Neural cell (in vitro differentiated cells): Measurements from ENCODE around the gene ERLIN1. TPM values are rescaled to one million over a fixed set of nuclear protein-coding genes. Genes with fewer than 3 reads are reported as not detected.

Experiments
- H2AFZ ChIP-seq: fragments of 200-600, 300-800 bp; sonication (generic), shearing (Covaris generic); 2 replicates; pipeline ENCODE4 v1.6.0; 2014; ENCODE audit warnings: low read depth, mild to moderate bottlenecking, antibody characterized with exemption, low read length, moderate library complexity
- H3F3A ChIP-seq: fragments of 200-600 bp; shearing (Covaris generic); 2 replicates; pipeline ENCODE4 v1.6.1; 2016; ENCODE audit warnings: mild to moderate bottlenecking, moderate library complexity, mixed read lengths, antibody characterized with exemption, low read length; ENCODE audit not compliant: insufficient read depth, poor library complexity, severe bottlenecking
- H3K27ac ChIP-seq: fragments of 200-600, 300-800 bp; sonication (generic), shearing (Covaris generic); 2 replicates; pipeline ENCODE4 v1.5.1; 2014; ENCODE audit warnings: mild to moderate bottlenecking, low read length, moderate library complexity
- H3K27me3 ChIP-seq: fragments of 300-800, 200-600 bp; sonication (generic), shearing (Covaris generic); 2 replicates; pipeline ENCODE4 v1.6.0; 2014; ENCODE audit warnings: mild to moderate bottlenecking, low read depth, low read length, moderate library complexity; ENCODE audit not compliant: insufficient read depth
- H3K36me3 ChIP-seq: fragments of 300-800, 200-600 bp; sonication (generic), shearing (Covaris generic); 2 replicates; pipeline ENCODE4 v1.5.1; 2014; ENCODE audit warnings: mild to moderate bottlenecking, antibody characterized with exemption, low read length, moderate library complexity; ENCODE audit not compliant: insufficient read depth
- H3K4me2 ChIP-seq: fragments of 300-800, 200-600 bp; sonication (generic), shearing (Covaris generic); 2 replicates; pipeline ENCODE4 v1.6.0; 2014; ENCODE audit warnings: mild to moderate bottlenecking, low read length
- H3K4me3 ChIP-seq: fragments of 300-800, 200-600 bp; sonication (generic), shearing (Covaris generic); 2 replicates; pipeline ENCODE4 v1.5.1; 2014; ENCODE audit warnings: mild to moderate bottlenecking, low read length, moderate library complexity
- H3K79me2 ChIP-seq: fragments of 200-600 bp; shearing (Covaris generic); replicated peaks from 2 replicates; pipeline ENCODE4 v1.6.0; 2014; ENCODE audit warnings: mild to moderate bottlenecking, low read length, moderate library complexity; ENCODE audit not compliant: insufficient read depth
- H3K9ac ChIP-seq: fragments of 300-800, 200-600 bp; sonication (generic), shearing (Covaris generic); 2 replicates; pipeline ENCODE4 v1.6.1; 2016; ENCODE audit warnings: mild to moderate bottlenecking, low read length, mixed read lengths
- H3K9me2 ChIP-seq: fragments of 200-600 bp; shearing (Covaris generic); 2 replicates; pipeline ENCODE4 v1.6.1; 2016; ENCODE audit warnings: mild to moderate bottlenecking, low read length, mixed read lengths; ENCODE audit not compliant: insufficient read depth
- H3K9me3 ChIP-seq: fragments of 200-600, 300-800 bp; sonication (generic), shearing (Covaris generic); 2 replicates; pipeline ENCODE4 v1.6.1; 2016; ENCODE audit warnings: mild to moderate bottlenecking, mixed run types, low read length, moderate library complexity, mixed read lengths
- H4K20me1 ChIP-seq: fragments of 200-600 bp; shearing (Covaris generic); 2 replicates; pipeline ENCODE4 v1.6.1; 2016; ENCODE audit warnings: mild to moderate bottlenecking, mixed run types; ENCODE audit not compliant: insufficient read depth
- EP300 ChIP-seq: fragments of 450-650 bp; conservative IDR thresholded peaks from 2 replicates; pipeline ENCODE4 v1.6.1; 2014; ENCODE audit warnings: antibody characterized with exemption, mild to moderate bottlenecking, moderate library complexity; ENCODE audit not compliant: poor library complexity, severe bottlenecking
- EZH2 ChIP-seq: fragments of 200-600, 300-800 bp; shearing (Covaris generic), sonication (generic); IDR thresholded peaks from 2 replicates; pipeline ENCODE4 v1.6.1; 2014; ENCODE audit warnings: antibody characterized with exemption, low read length, borderline replicate concordance, mild to moderate bottlenecking; ENCODE audit not compliant: insufficient read depth, poor library complexity, severe bottlenecking
- MXI1 ChIP-seq: fragments of 450-650 bp; conservative IDR thresholded peaks from 2 replicates; pipeline ENCODE4 v1.6.1; 2014; ENCODE audit warnings: antibody characterized with exemption, mild to moderate bottlenecking; ENCODE audit not compliant: poor library complexity, severe bottlenecking
- POLR2AphosphoS5 ChIP-seq: IDR thresholded peaks from 2 replicates; pipeline ENCODE4 v1.6.1; 2012
- RAD21 ChIP-seq: fragments of 450-650 bp; conservative IDR thresholded peaks from 2 replicates; pipeline ENCODE4 v1.6.1; 2014; ENCODE audit warnings: antibody characterized with exemption, mild to moderate bottlenecking, moderate library complexity
- SMC3 ChIP-seq: fragments of 450-650 bp; conservative IDR thresholded peaks from 2 replicates; pipeline ENCODE4 v1.6.1; 2014; ENCODE audit warnings: antibody characterized with exemption, mild to moderate bottlenecking, moderate library complexity; ENCODE audit not compliant: poor library complexity
- TAF1 ChIP-seq: IDR thresholded peaks from 2 replicates; pipeline ENCODE4 v1.6.1; 2012; ENCODE audit warnings: low read depth
- polyA plus RNA-seq: library from polyadenylated mRNA; depleted of rRNA; stranded (reverse); fragments of >200 nt; gene quantifications from 2 replicates; pipeline ENCODE4 v1.2.3, GENCODE V29; 2014
- TF ChIP-seq, protein P1 (sequence below): IDR thresholded peaks from 2 replicates; pipeline ENCODE4 v1.6.1; 2012; ENCODE audit warnings: borderline replicate concordance
- TF ChIP-seq, protein P2 (sequence below): fragments of 450-650 bp; IDR thresholded peaks from 2 replicates; pipeline ENCODE4 v1.5.1; 2014; ENCODE audit warnings: antibody characterized with exemption, mild to moderate bottlenecking, moderate library complexity; ENCODE audit not compliant: poor library complexity, severe bottlenecking

The ERLIN1 gene
- polyA plus RNA-seq, 1 donor from 2014 or later = 6.5 TPM

DNA sequence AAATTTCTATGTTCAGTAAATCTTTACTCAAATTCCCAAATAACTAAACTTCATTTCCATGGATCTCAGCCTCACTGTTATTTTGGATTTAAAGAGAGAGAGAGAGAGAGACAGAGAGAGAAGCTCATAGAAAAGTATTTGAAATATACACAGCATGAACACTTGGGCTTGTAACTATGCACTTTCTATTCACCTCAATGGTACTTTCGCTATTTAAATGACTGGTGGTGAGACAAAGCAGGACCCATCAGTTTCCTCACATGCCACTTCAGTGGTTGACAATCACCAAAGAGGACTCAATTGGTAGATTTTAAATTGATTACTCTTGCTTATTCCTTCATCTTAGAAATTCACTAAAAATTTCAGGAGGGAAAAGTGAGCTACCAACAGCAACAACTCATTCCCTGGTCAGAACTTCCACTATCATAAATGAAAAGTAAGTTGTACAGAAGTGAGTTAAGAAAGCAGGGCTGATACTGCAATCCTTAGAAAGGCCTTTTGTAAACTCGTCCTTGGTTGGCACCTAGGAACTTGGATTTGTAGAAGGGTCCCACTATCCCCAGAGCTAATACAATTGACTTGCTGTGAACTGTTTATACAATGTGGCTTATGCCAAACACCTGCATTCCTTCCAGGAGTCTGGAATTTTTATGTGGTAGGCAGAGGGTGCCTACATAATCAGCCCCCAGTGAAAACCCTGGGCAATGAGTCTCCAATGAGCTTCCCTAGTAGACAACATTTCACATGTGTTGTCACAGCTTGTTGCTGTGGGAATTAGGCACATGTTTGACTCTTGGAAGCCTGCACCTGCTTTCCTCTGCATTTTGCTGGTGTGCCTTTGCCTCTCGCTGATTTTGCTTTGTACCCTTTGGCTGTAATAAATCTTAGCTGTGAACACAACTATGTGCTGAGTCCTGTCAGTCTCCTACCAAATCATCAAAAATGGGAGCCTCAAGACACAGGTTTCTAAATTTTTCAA, 10.8 kb downstream of the ERLIN1 start:
- no peaks in the 10 kb centered on the region for H3F3A ChIP-seq
- H3K4me3 ChIP-seq = no peak overlapping the region
- H3K9me3 ChIP-seq = peaks cover 6% of the 10 kb centered on the region
- H3K36me3 ChIP-seq = peaks cover 13% of the 10 kb centered on the region
- TF ChIP-seq MXI1 (no peak), RAD21 (no peak), SMC3 (no peak), EZH2 (no peak), EP300 (no peak), TAF1 (no peak), POLR2AphosphoS5 (no peak)
- TF ChIP-seq, protein P1, sequence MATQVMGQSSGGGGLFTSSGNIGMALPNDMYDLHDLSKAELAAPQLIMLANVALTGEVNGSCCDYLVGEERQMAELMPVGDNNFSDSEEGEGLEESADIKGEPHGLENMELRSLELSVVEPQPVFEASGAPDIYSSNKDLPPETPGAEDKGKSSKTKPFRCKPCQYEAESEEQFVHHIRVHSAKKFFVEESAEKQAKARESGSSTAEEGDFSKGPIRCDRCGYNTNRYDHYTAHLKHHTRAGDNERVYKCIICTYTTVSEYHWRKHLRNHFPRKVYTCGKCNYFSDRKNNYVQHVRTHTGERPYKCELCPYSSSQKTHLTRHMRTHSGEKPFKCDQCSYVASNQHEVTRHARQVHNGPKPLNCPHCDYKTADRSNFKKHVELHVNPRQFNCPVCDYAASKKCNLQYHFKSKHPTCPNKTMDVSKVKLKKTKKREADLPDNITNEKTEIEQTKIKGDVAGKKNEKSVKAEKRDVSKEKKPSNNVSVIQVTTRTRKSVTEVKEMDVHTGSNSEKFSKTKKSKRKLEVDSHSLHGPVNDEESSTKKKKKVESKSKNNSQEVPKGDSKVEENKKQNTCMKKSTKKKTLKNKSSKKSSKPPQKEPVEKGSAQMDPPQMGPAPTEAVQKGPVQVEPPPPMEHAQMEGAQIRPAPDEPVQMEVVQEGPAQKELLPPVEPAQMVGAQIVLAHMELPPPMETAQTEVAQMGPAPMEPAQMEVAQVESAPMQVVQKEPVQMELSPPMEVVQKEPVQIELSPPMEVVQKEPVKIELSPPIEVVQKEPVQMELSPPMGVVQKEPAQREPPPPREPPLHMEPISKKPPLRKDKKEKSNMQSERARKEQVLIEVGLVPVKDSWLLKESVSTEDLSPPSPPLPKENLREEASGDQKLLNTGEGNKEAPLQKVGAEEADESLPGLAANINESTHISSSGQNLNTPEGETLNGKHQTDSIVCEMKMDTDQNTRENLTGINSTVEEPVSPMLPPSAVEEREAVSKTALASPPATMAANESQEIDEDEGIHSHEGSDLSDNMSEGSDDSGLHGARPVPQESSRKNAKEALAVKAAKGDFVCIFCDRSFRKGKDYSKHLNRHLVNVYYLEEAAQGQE = no peak
- TF ChIP-seq, protein P2, sequence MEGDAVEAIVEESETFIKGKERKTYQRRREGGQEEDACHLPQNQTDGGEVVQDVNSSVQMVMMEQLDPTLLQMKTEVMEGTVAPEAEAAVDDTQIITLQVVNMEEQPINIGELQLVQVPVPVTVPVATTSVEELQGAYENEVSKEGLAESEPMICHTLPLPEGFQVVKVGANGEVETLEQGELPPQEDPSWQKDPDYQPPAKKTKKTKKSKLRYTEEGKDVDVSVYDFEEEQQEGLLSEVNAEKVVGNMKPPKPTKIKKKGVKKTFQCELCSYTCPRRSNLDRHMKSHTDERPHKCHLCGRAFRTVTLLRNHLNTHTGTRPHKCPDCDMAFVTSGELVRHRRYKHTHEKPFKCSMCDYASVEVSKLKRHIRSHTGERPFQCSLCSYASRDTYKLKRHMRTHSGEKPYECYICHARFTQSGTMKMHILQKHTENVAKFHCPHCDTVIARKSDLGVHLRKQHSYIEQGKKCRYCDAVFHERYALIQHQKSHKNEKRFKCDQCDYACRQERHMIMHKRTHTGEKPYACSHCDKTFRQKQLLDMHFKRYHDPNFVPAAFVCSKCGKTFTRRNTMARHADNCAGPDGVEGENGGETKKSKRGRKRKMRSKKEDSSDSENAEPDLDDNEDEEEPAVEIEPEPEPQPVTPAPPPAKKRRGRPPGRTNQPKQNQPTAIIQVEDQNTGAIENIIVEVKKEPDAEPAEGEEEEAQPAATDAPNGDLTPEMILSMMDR = no peak
- H3K9ac ChIP-seq = no peak overlapping the region
- no peaks in the 10 kb centered on the region for H3K9me2 ChIP-seq
- H3K27me3 ChIP-seq = no peaks in the 10 kb centered on the region
- no peaks in the 10 kb centered on the region for H3K79me2 ChIP-seq
- no peaks in the 10 kb centered on the region for H4K20me1 ChIP-seq
- no peak overlapping the region for H2AFZ ChIP-seq
- no peak overlapping the region for H3K27ac ChIP-seq
- H3K4me2 ChIP-seq = no peak overlapping the region

GRCh38 chr10:100173035-100173434, 12.8 kb downstream of the ERLIN1 start:
- Histone ChIP-seq H3F3A (no peaks in the 10 kb centered on the region), H3K9me2 (no peaks in the 10 kb centered on the region), H3K36me3 (peaks cover 13% of the 10 kb centered on the region), H3K4me2 (no peak overlapping the region), H2AFZ (no peak overlapping the region), H4K20me1 (no peaks in the 10 kb centered on the region), H3K9ac (no peak overlapping the region), H3K27me3 (no peaks in the 10 kb centered on the region), H3K9me3 (peaks cover 6% of the 10 kb centered on the region), H3K79me2 (no peaks in the 10 kb centered on the region), H3K27ac (no peak overlapping the region), H3K4me3 (no peak overlapping the region)
- TF ChIP-seq, protein P2 = no peak
- TF ChIP-seq EP300 = no peak
- TF ChIP-seq SMC3 = no peak
- no peak for TF ChIP-seq POLR2AphosphoS5
- TF ChIP-seq EZH2 = no peak
- TF ChIP-seq MXI1 = no peak
- no peak for TF ChIP-seq RAD21
- TF ChIP-seq TAF1 = no peak
- TF ChIP-seq, protein P1 = no peak
